GM06990 (cell line): ENCODE results near the gene DUSP9.

ENCODE experiments used
- DNase-seq: peaks from one replicate; pipeline ENCODE4 v3.0.0-alpha.2; 2011; ENCODE audit not compliant: insufficient read length; ENCODE audit errors: extremely low read depth
- H3K27me3 ChIP-seq: replicated peaks from 2 replicates; pipeline ENCODE4 v1.6.0; 2011; ENCODE audit warnings: low read length; ENCODE audit not compliant: control insufficient read depth, insufficient read depth
- H3K36me3 ChIP-seq: 2 replicates; pipeline ENCODE4 v1.5.1; 2011; ENCODE audit warnings: low read length; ENCODE audit not compliant: control insufficient read depth, insufficient read depth
- H3K4me3 ChIP-seq: replicated peaks from 2 replicates; pipeline ENCODE4 v1.5.1; 2011; ENCODE audit warnings: low read depth, mild to moderate bottlenecking, control low read depth, low read length
- CTCF ChIP-seq: IDR thresholded peaks from 2 replicates; pipeline ENCODE4 v1.5.1; 2011; ENCODE audit warnings: low read length, control low read depth, mild to moderate bottlenecking, inconsistent platforms; ENCODE audit not compliant: insufficient read depth, poor library complexity, severe bottlenecking

DUSP9 gene

GRCh38 chrX:153640045-153640686 is 6.8 kb upstream of the DUSP9 start:
- no peaks in the 10 kb centered on the region; the same call in 1 of the 2 replicates for H3K27me3 ChIP-seq
- H3K4me3 ChIP-seq, result no peak overlapping the region
- no peak for TF ChIP-seq CTCF
- DNase-seq, result no peak
- no peaks in the 10 kb centered on the region for H3K36me3 ChIP-seq

- H3K27me3 ChIP-seq, result no peaks in the 10 kb centered on the region; the same call in 1 of the 2 replicates
- no peak for TF ChIP-seq CTCF
- DNase-seq, result no peak
- no peak overlapping the region for H3K4me3 ChIP-seq
- H3K36me3 ChIP-seq, result no peaks in the 10 kb centered on the region
Observed at GRCh38 chrX:153640736-153641575, 6.0 kb upstream of the DUSP9 start.

GRCh38 chrX:153641627-153642026 is 5.4 kb upstream of the DUSP9 start:
- Histone ChIP-seq H3K27me3 (no peaks in the 10 kb centered on the region; the same call in 1 of the 2 replicates), H3K4me3 (no peak overlapping the region), H3K36me3 (no peaks in the 10 kb centered on the region)
- TF ChIP-seq CTCF, result no peak
- DNase-seq, result no peak

GRCh38 chrX:153642051-153642654 is 4.8 kb upstream of the DUSP9 start:
- H3K27me3 ChIP-seq, result no peaks in the 10 kb centered on the region; the same call in 1 of the 2 replicates
- H3K36me3 ChIP-seq, result no peaks in the 10 kb centered on the region
- H3K4me3 ChIP-seq, result no peak overlapping the region
- TF ChIP-seq CTCF, result no peak
- DNase-seq, result no peak

- H3K4me3 ChIP-seq, result no peak overlapping the region
Observed at GRCh38 chrX:153642655-153643430, 4.2 kb upstream of the DUSP9 start.

More at GRCh38 chrX:153642655-153643430, 4.2 kb upstream of the DUSP9 start:
- DNase-seq, result no peak
- Histone ChIP-seq H3K27me3 (no peaks in the 10 kb centered on the region; the same call in 1 of the 2 replicates), H3K36me3 (no peaks in the 10 kb centered on the region)
- TF ChIP-seq CTCF, result no peak
